Skin epidermis (tissue), 12 donors: Measurements from ENCODE around the gene NRCAM.

Experiments used
- H3K27ac ChIP-seq, 21 experiments: fragments of 200-600 bp; sonication (generic) in 11 of 21; one replicate each; pipeline ENCODE4 v1.5.0; 2020; ENCODE audit warnings: mild to moderate bottlenecking in 3 of 21, inconsistent platforms in 2 of 21, moderate library complexity in 2 of 21
- H3K4me3 ChIP-seq, 7 experiments: fragments of 200-600 bp; sonication (generic) in 2 of 7; one replicate each; pipeline ENCODE4 v1.5.0; 2020; ENCODE audit warnings: inconsistent platforms in 2 of 7, mild to moderate bottlenecking in 2 of 7, moderate library complexity in 1 of 7

NRCAM gene

GRCh38 chr7:108124820-108125219, 331.4 kb downstream of the NRCAM start:
- no peak overlapping the region for H3K27ac ChIP-seq

GRCh38 chr7:108122181-108122580, 334.1 kb downstream of the NRCAM start:
- Histone ChIP-seq H3K4me3 (no peak overlapping the region), H3K27ac (peak overlapping the region in 1 of 21 experiments; percentile 2)

More at GRCh38 chr7:108124820-108125219, 331.4 kb downstream of the NRCAM start:
- no peak overlapping the region for H3K4me3 ChIP-seq

GRCh38 chr7:108120933-108121332, 335.3 kb downstream of the NRCAM start:
- H3K4me3 ChIP-seq, result no peak overlapping the region
- peak overlapping the region in 2 of 21 experiments; percentile 43 to 54 for H3K27ac ChIP-seq

GRCh38 chr7:108120196-108120595, 336.0 kb downstream of the NRCAM start:
- H3K27ac ChIP-seq, result peak overlapping the region in 2 of 21 experiments; percentile 43 to 54

GRCh38 chr7:108118959-108119358, 337.3 kb downstream of the NRCAM start:
- H3K4me3 ChIP-seq, result no peak overlapping the region
- no peak overlapping the region for H3K27ac ChIP-seq

More at GRCh38 chr7:108120196-108120595, 336.0 kb downstream of the NRCAM start:
- no peak overlapping the region for H3K4me3 ChIP-seq

- H3K4me3 ChIP-seq, result no peak overlapping the region
- peak overlapping the region in 3 of 21 experiments; percentile 25 to 62 (median 33) for H3K27ac ChIP-seq
These were observed 342.0 kb downstream of the NRCAM start for GRCh38 chr7:108114117-108114841.

GRCh38 chr7:108112683-108113082, 343.6 kb downstream of the NRCAM start:
- Histone ChIP-seq H3K4me3 (no peak overlapping the region), H3K27ac (no peak overlapping the region)

- H3K4me3 ChIP-seq, result no peak overlapping the region
- H3K27ac ChIP-seq, result no peak overlapping the region
These were observed 346.9 kb downstream of the NRCAM start for GRCh38 chr7:108109221-108109908.

GRCh38 chr7:108108131-108108530, 348.1 kb downstream of the NRCAM start:
- no peak overlapping the region for H3K4me3 ChIP-seq
- no peak overlapping the region for H3K27ac ChIP-seq

GRCh38 chr7:108104324-108104723, 351.9 kb downstream of the NRCAM start:
- no peak overlapping the region for H3K4me3 ChIP-seq
- no peak overlapping the region for H3K27ac ChIP-seq

GRCh38 chr7:108103558-108104298, 352.5 kb downstream of the NRCAM start:
- Histone ChIP-seq H3K4me3 (no peak overlapping the region), H3K27ac (no peak overlapping the region)

GRCh38 chr7:108102671-108103312, 353.4 kb downstream of the NRCAM start:
- H3K27ac ChIP-seq, result no peak overlapping the region
- H3K4me3 ChIP-seq, result no peak overlapping the region

- no peak overlapping the region for H3K27ac ChIP-seq
- H3K4me3 ChIP-seq, result no peak overlapping the region
These were observed 354.5 kb downstream of the NRCAM start for GRCh38 chr7:108101759-108102158.

GRCh38 chr7:108099713-108100112, 356.5 kb downstream of the NRCAM start:
- H3K4me3 ChIP-seq, result no peak overlapping the region
- no peak overlapping the region for H3K27ac ChIP-seq

GRCh38 chr7:108097703-108098102, 358.5 kb downstream of the NRCAM start:
- H3K4me3 ChIP-seq, result no peak overlapping the region
- no peak overlapping the region for H3K27ac ChIP-seq
